HuH-7.5 (cell line): Measurements from ENCODE around the gene FBXL7.

Source experiments
- DNase-seq: peaks from one replicate; pipeline ENCODE4 v3.0.0; 2011; ENCODE audit warnings: low spot score

FBXL7 gene

GRCh38 chr5:15674716-15675115, 174.7 kb downstream of the FBXL7 start:
- DNase-seq = no peak

GRCh38 chr5:15676591-15676990, 176.6 kb downstream of the FBXL7 start:
- DNase-seq = no peak

- DNase-seq = no peak
These were observed 179.2 kb downstream of the FBXL7 start for GRCh38 chr5:15679161-15679560.

- no peak for DNase-seq
These were observed 180.5 kb downstream of the FBXL7 start for GRCh38 chr5:15680455-15680854.

- no peak for DNase-seq
These were observed 182.1 kb downstream of the FBXL7 start for GRCh38 chr5:15682122-15682521.

GRCh38 chr5:15682566-15682965, 182.6 kb downstream of the FBXL7 start:
- DNase-seq = no peak

GRCh38 chr5:15683332-15683731, 183.4 kb downstream of the FBXL7 start:
- no peak for DNase-seq

- DNase-seq = no peak
These were observed 187.4 kb downstream of the FBXL7 start for GRCh38 chr5:15687401-15687800.

- DNase-seq = no peak
These were observed 189.9 kb downstream of the FBXL7 start for GRCh38 chr5:15689836-15690235.

GRCh38 chr5:15690611-15691010, 190.6 kb downstream of the FBXL7 start:
- no peak for DNase-seq

DNA sequence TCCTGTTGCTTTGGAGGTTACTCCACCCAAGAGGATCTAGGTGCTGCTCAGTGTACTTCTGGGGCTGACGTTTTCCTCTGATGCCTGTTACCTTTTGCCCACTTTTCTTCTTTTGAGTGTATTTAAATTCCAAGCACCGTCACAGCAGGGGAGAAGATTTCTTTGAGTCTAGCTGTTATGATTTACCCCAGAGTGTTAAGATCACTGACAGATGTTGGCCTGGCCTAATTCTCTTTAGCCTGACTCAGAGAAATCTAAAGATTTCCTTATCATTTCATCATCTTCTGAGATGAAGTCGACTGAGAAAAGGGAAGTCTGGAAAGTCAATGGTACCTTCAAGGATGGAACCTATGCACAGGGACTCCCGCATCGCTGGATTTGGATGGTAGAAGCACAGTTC, 191.5 kb downstream of the FBXL7 start:
- no peak for DNase-seq

GRCh38 chr5:15692706-15693381, 192.9 kb downstream of the FBXL7 start:
- no peak for DNase-seq

DNA sequence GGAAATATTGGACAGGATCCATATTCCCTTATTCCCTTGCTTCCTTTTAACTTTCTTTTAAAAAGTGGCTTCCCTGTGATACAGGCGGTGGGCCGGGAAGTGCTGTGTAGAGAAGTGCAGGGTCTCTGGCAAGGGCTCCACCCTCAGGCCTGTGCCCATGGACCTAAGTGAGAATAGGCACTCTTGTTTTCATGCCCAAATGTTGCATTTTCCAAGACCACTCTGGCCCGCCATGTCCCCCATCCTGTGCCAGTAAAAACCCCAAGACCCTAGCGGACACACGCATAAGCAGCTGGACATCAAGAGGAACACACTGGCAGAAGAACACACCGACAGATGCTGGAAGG, 193.4 kb downstream of the FBXL7 start:
- DNase-seq = no peak

DNA sequence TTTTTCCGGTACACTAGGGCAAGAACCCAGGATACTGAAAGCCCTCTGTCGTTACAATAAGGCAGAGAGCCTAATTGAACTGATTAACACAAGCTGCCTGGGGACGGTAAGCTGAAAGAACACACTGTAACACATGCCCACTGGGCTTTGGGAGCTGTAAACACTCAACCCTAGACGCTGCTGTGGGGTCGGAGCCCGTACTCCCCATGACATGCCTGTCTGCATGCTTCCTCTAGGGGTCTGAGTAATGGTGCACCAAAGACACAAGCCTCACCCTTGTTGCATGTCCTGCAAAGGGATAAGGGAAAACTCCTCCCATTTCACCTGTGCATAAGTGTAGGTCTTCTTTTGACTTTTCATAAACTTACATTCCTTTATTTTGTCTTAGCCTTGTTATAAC, 194.0 kb downstream of the FBXL7 start:
- no peak for DNase-seq

- DNase-seq = no peak
These were observed 194.8 kb downstream of the FBXL7 start for GRCh38 chr5:15694696-15695214.

GRCh38 chr5:15695215-15695731, 195.3 kb downstream of the FBXL7 start:
- no peak for DNase-seq

- DNase-seq = no peak
These were observed 200.4 kb downstream of the FBXL7 start for GRCh38 chr5:15700373-15700772.

DNA sequence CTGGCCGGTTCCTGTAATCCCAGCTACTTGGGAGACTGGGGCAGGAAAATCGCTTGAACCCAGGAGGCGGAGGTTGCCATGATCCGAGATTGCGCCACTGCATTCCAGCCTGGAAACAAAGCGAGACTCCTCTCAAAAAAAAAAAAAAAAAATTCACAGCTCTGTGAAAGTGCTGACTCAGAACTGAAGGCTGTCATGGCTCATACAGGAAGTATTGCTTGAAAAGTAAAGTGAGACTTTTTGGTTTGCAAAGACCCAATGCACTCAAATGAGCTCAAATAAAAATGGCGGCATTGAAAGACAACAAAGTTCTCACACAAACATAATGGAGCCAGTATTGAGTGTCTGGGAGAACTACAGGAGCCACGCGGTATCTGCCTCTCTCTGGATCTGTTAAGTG, 202.1 kb downstream of the FBXL7 start:
- no peak for DNase-seq

DNA sequence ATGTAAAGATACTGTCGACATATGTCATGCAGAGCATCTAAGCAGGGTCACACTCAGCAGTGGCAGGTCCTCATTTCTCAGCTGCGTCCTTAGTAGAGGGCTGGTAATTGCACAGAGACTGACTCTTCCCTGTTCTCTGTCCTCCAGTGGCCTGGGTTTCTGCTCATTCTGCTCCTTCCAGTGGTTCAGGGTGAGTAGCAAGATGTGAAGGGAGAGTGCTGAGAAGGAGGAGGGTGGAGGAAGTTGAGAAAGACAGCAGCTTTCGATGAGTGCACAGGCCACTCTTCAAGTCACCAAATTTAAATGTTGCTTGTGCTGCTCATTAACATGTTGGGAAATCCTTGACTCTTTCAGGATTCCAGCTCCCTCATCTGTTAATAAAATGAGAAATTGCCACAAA, 203.9 kb downstream of the FBXL7 start:
- no peak for DNase-seq

GRCh38 chr5:15704397-15704947, 204.5 kb downstream of the FBXL7 start:
- DNase-seq = no peak

- no peak for DNase-seq
These were observed 207.7 kb downstream of the FBXL7 start for GRCh38 chr5:15707631-15708030.

DNA sequence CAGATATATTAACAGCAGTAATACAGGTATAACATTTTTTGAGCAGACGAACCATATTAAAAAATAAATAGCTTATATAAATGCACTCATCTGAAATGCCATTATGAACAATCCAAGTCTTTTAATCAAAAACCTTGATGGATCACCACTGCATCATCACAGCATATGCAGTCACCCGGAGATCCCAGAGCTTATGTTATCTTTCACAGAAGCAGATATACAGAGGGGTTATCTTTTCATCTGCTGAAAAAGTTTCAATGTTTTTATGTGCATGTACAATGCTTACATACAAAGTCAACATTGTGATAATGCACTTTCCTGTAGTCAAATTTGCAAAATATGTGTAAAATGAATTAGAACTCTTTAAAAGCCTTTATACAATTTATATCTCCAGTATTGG, 211.9 kb downstream of the FBXL7 start:
- no peak for DNase-seq

GRCh38 chr5:15715535-15715934, 215.6 kb downstream of the FBXL7 start:
- no peak for DNase-seq

- no peak for DNase-seq
These were observed 216.0 kb downstream of the FBXL7 start for GRCh38 chr5:15715967-15716366.
